Measurements from ENCODE around the gene TNS1. TPM values are rescaled to one million over a fixed set of nuclear protein-coding genes. Genes with fewer than 3 reads are reported as not detected.

Gene TNS1
- total RNA-seq, 1 experiment from 2014 or later, result 1.5 TPM

GRCh38 chr2:217919781-217920351 lies 82.9 kb downstream of the TNS1 start:
- CTCF ChIA-PET, result no interaction called here
- intact Hi-C loops (cut with micrococcal nuclease), result no loop called here

GRCh38 chr2:217919204-217919603 lies 83.6 kb downstream of the TNS1 start:
- POLR2A ChIA-PET (ENCODE audit: unreplicated experiment), result no interaction called here
- CTCF ChIA-PET, result no interaction called here
- Histone ChIP-seq H3K9me2 (replicated peaks; ENCODE audit: low read length) (no peaks in the 10 kb centered on the region), H3K4me2 (ENCODE audit: low read length) (no peak overlapping the region), H3K36me3 (ENCODE audit: low read depth, low read length) (no peaks in the 10 kb centered on the region), H3K27me3 (ENCODE audit: low read length) (peaks cover 80% of the 10 kb centered on the region), H3K4me3 (ENCODE audit: low read length) (no peak overlapping the region), H3K79me2 (ENCODE audit: low read length) (no peaks in the 10 kb centered on the region), H3K9ac (ENCODE audit: low read length) (no peak overlapping the region), H3F3A (ENCODE audit: low read length, unreplicated experiment) (no peaks in the 10 kb centered on the region), H2AFZ (ENCODE audit: low read length) (no peak overlapping the region), H3K27ac (ENCODE audit: low read length) (no peak overlapping the region), H3K4me1 (ENCODE audit: insufficient read depth, low read length) (no peaks in the 10 kb centered on the region), H4K20me1 (ENCODE audit: low read length) (no peaks in the 10 kb centered on the region), H3K9me3 (ENCODE audit: low read length) (no peaks in the 10 kb centered on the region)
- ATAC-seq (no peak), DNase-seq (no peak)
- TF ChIP-seq CTCF (conservative IDR thresholded peaks at IDR 0.05; ENCODE audit: low read depth, low read length) (no peak), EZH2 (IDR thresholded peaks at IDR 0.05; ENCODE audit: low read length, unreplicated experiment) (no peak), EZH2phosphoT487 (IDR thresholded peaks at IDR 0.05; ENCODE audit: borderline replicate concordance, low read length) (no peak)
- intact Hi-C loops (cut with micrococcal nuclease), result no loop called here
- BruUV-seq (replicated peaks), result no TSS peak

More at GRCh38 chr2:217919781-217920351, 82.9 kb downstream of the TNS1 start:
- Histone ChIP-seq H3K4me3 (ENCODE audit: low read length) (no peak overlapping the region), H4K20me1 (ENCODE audit: low read length) (no peaks in the 10 kb centered on the region), H3K27ac (ENCODE audit: low read length) (no peak overlapping the region), H3F3A (ENCODE audit: low read length, unreplicated experiment) (no peaks in the 10 kb centered on the region), H3K79me2 (ENCODE audit: low read length) (no peaks in the 10 kb centered on the region), H2AFZ (ENCODE audit: low read length) (no peak overlapping the region), H3K27me3 (ENCODE audit: low read length) (peaks cover 80% of the 10 kb centered on the region), H3K36me3 (ENCODE audit: low read depth, low read length) (no peaks in the 10 kb centered on the region), H3K4me2 (ENCODE audit: low read length) (no peak overlapping the region), H3K4me1 (ENCODE audit: insufficient read depth, low read length) (no peaks in the 10 kb centered on the region), H3K9ac (ENCODE audit: low read length) (no peak overlapping the region), H3K9me2 (replicated peaks; ENCODE audit: low read length) (no peaks in the 10 kb centered on the region), H3K9me3 (ENCODE audit: low read length) (no peaks in the 10 kb centered on the region)
- POLR2A ChIA-PET (ENCODE audit: unreplicated experiment), result no interaction called here
- no TSS peak for BruUV-seq (replicated peaks)
- DNase-seq (no peak), ATAC-seq (no peak)
- TF ChIP-seq EZH2phosphoT487 (IDR thresholded peaks at IDR 0.05; ENCODE audit: borderline replicate concordance, low read length) (no peak), CTCF (conservative IDR thresholded peaks at IDR 0.05; ENCODE audit: low read depth, low read length) (no peak), EZH2 (IDR thresholded peaks at IDR 0.05; ENCODE audit: low read length, unreplicated experiment) (no peak)

- H3K9me2 ChIP-seq (replicated peaks; ENCODE audit: low read length), result no peaks in the 10 kb centered on the region
- H3K4me3 ChIP-seq (ENCODE audit: low read length), result no peak overlapping the region
- H2AFZ ChIP-seq (ENCODE audit: low read length), result no peak overlapping the region
- no peaks in the 10 kb centered on the region for H3K36me3 ChIP-seq (ENCODE audit: low read depth, low read length)
- ChIA-PET CTCF (interaction anchor here (0.7 kb wide), 1 partner anchor 78 kb away, joined by 7 read pairs; no protein-coding TSS in a partner anchor), POLR2A (ENCODE audit: unreplicated experiment) (no interaction called here)
- peak; percentile 33 for DNase-seq
- no peaks in the 10 kb centered on the region for H4K20me1 ChIP-seq (ENCODE audit: low read length)
- TF ChIP-seq EZH2phosphoT487 (IDR thresholded peaks at IDR 0.05; ENCODE audit: borderline replicate concordance, low read length), result no peak
- TF ChIP-seq CTCF (conservative IDR thresholded peaks at IDR 0.05; ENCODE audit: low read depth, low read length), result peak; percentile 49
- TF ChIP-seq EZH2 (IDR thresholded peaks at IDR 0.05; ENCODE audit: low read length, unreplicated experiment), result no peak
- no peaks in the 10 kb centered on the region for H3K9me3 ChIP-seq (ENCODE audit: low read length)
- no peak overlapping the region for H3K9ac ChIP-seq (ENCODE audit: low read length)
- H3F3A ChIP-seq (ENCODE audit: low read length, unreplicated experiment), result no peaks in the 10 kb centered on the region
- H3K27me3 ChIP-seq (ENCODE audit: low read length), result peaks cover 86% of the 10 kb centered on the region
- BruUV-seq (replicated peaks), result no TSS peak
- no peak overlapping the region for H3K4me2 ChIP-seq (ENCODE audit: low read length)
- H3K27ac ChIP-seq (ENCODE audit: low read length), result no peak overlapping the region
- intact Hi-C loops (cut with micrococcal nuclease), result no loop called here
- H3K79me2 ChIP-seq (ENCODE audit: low read length), result no peaks in the 10 kb centered on the region
- H3K4me1 ChIP-seq (ENCODE audit: insufficient read depth, low read length), result no peaks in the 10 kb centered on the region
- peak; percentile 56 for ATAC-seq
Observed at GRCh38 chr2:217918308-217919024, 84.3 kb downstream of the TNS1 start.
